ENCODE measurements around the gene TTC23L. TPM values are rescaled to one million over a fixed set of nuclear protein-coding genes. Genes with fewer than 3 reads are reported as not detected.

Gene TTC23L
- total RNA-seq, 4 donors from 2014 or later, result 0.45 to 7.1 (median 0.75) TPM

DNA sequence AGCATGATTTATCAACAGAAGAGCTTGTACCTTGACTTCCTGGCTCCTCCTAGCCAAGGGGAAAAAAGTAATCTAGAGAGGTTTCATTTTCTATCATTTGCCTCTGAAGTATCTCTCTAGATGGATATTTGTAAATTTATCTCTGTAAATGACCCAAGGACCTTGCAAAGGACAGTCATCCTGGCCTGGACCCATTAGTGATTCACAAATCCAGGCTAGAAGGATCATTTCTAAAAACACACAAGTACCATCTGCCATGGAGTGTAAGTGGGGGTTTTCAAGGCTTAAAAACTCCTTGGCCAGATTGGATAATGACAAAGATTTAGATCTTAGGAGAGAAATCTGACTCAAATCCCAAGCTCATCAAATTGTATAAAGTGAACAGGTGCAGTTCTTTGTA is 8.1 kb downstream of the TTC23L start:
- Histone ChIP-seq H3K27me3 (no peaks in the 10 kb centered on the region), H3K4me1 (no peaks in the 10 kb centered on the region), H3K27ac (no peak overlapping the region), H3K4me3 (replicated peaks in 1 of 3) (no peak overlapping the region), H3K36me3 (no peaks in the 10 kb centered on the region), H3K9me3 (no peaks in the 10 kb centered on the region)
- TF ChIP-seq, protein P1, sequence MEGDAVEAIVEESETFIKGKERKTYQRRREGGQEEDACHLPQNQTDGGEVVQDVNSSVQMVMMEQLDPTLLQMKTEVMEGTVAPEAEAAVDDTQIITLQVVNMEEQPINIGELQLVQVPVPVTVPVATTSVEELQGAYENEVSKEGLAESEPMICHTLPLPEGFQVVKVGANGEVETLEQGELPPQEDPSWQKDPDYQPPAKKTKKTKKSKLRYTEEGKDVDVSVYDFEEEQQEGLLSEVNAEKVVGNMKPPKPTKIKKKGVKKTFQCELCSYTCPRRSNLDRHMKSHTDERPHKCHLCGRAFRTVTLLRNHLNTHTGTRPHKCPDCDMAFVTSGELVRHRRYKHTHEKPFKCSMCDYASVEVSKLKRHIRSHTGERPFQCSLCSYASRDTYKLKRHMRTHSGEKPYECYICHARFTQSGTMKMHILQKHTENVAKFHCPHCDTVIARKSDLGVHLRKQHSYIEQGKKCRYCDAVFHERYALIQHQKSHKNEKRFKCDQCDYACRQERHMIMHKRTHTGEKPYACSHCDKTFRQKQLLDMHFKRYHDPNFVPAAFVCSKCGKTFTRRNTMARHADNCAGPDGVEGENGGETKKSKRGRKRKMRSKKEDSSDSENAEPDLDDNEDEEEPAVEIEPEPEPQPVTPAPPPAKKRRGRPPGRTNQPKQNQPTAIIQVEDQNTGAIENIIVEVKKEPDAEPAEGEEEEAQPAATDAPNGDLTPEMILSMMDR (IDR thresholded peaks at IDR 0.05), result no peak
- no peak for TF ChIP-seq POLR2A (IDR thresholded peaks at IDR 0.05)
- intact Hi-C loops (cut with DNase I), result no loop called here
- no peak for DNase-seq

DNA sequence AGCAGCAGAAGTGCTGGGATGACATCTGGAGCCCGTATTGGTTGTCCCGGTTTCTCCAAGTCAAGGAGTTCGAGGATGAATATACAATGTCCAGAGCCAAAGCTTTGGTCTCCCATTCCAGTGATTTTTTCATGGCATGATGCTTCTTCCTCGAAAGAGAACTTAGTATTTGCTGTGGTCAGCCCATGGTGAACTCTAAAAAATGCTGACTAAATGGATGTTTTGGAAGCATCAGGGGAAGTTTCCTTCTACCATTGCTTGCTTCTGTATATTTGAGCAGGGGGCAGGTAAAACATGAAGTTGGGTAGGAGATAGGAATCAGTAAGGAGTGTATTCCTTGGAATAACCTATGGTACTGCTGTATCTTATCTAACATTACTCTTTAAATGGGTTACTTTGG is 8.6 kb downstream of the TTC23L start:
- Histone ChIP-seq H3K27ac (no peak overlapping the region), H3K9me3 (no peaks in the 10 kb centered on the region), H3K4me1 (no peaks in the 10 kb centered on the region), H3K36me3 (no peaks in the 10 kb centered on the region), H3K27me3 (no peaks in the 10 kb centered on the region), H3K4me3 (replicated peaks in 1 of 3) (no peak overlapping the region)
- WGBS, 2 donors, result 95% methylated on average over 4 of the region's 4 CpGs
- intact Hi-C loops (cut with DNase I), result no loop called here
- TF ChIP-seq, protein P1 (IDR thresholded peaks at IDR 0.05), result no peak
- no peak for TF ChIP-seq POLR2A (IDR thresholded peaks at IDR 0.05)
- DNase-seq, result no peak

DNA sequence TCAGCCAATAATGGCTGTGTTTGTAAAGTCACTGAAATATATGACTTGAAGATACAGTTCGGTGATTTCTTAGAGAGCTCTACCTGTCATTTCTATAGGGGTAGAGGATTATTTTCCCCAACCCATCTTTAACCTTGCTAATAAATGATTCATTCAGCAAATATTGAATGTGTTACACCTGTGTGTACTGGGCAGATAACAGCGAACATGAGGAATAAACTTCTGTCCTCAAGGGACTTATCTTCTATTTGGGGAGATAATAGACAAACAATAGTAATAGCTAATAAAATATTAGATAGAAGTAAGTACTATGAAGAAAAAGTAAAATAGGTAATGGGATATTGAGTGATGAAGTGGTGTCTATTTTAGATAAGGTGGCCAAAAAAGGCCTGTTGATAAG is 9.3 kb downstream of the TTC23L start:
- Histone ChIP-seq H3K27ac (no peak overlapping the region), H3K27me3 (no peaks in the 10 kb centered on the region), H3K9me3 (no peaks in the 10 kb centered on the region), H3K4me3 (replicated peaks in 1 of 3) (no peak overlapping the region), H3K4me1 (no peaks in the 10 kb centered on the region), H3K36me3 (no peaks in the 10 kb centered on the region)
- no peak for DNase-seq
- 91 to 95% methylated on average over 2 of the region's 2 CpGs for WGBS, 2 donors
- intact Hi-C loops (cut with DNase I), result no loop called here
- no peak for TF ChIP-seq POLR2A (IDR thresholded peaks at IDR 0.05)
- TF ChIP-seq, protein P1 (IDR thresholded peaks at IDR 0.05), result no peak

DNA sequence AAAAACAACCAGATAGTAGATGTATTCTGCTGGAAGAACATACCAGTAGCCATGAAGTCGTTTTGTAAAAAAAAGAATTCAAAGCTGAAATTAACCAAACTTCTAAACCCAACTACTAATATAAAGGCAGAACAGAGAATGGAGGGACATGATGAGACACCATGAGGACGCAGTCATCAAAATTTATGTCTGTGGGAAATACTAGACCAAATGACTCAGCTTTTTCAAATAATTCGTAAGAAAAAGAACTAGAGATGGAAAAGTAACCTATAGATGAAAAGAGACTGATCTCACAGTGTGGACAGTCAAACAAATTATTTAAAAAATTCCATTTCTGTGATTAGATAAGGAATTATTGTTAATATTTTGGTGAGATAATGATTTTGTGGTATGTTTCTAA is 10.3 kb downstream of the TTC23L start:
- Histone ChIP-seq H3K27me3 (no peaks in the 10 kb centered on the region), H3K4me1 (no peaks in the 10 kb centered on the region), H3K4me3 (replicated peaks in 1 of 3) (no peak overlapping the region), H3K27ac (no peak overlapping the region), H3K36me3 (no peaks in the 10 kb centered on the region), H3K9me3 (no peaks in the 10 kb centered on the region)
- 90 to 94% methylated on average over 3 of the region's 3 CpGs for WGBS, 2 donors
- intact Hi-C loops (cut with DNase I), result no loop called here
- TF ChIP-seq, protein P1 (IDR thresholded peaks at IDR 0.05), result no peak
- TF ChIP-seq POLR2A (IDR thresholded peaks at IDR 0.05), result no peak
- DNase-seq, result no peak

DNA sequence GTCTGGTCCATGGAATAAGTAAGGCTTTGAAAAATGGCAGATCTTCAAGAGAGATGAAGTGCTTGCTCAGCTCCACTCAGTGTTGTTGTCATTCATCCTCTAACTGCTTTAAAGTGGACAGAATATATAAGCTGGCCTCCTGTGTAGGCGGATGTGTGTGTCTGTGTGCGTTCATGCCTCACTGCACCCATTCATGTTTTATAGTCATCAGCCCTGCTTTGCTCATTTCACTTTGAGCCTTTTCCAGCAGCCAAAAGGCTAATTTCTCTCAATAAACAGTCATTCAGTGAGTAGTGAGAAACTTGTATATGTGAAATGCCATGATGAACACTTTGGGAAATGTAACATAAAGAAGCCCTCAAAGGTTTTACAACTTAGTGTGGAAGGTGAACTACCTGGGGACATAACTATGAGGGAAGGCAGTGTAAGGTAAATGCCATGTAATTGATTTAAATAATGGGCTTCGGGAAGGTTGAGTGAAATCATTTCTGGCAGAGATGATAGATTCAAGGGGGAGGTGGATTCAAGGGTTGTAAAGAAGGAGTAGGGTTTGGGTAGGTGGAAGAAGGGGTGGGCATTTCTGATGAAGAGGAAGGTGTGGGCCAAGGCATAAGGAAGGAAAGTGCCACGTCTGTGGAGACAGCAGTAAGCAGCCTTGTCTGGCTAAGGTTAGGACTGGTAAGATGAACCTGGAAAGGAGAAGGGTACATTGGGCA is 15.7 kb downstream of the TTC23L start:
- H3K27ac ChIP-seq, result no peak overlapping the region
- TF ChIP-seq POLR2A (IDR thresholded peaks at IDR 0.05), result no peak
- TF ChIP-seq, protein P1 (IDR thresholded peaks at IDR 0.05), result no peak
- no peaks in the 10 kb centered on the region for H3K36me3 ChIP-seq
- DNase-seq, result no peak
- H3K4me3 ChIP-seq (replicated peaks in 1 of 3), result no peak overlapping the region
- WGBS, 2 donors, result 55 to 59% methylated on average over 4 of the region's 4 CpGs
- H3K27me3 ChIP-seq, result no peaks in the 10 kb centered on the region
- no peaks in the 10 kb centered on the region for H3K9me3 ChIP-seq
- no peaks in the 10 kb centered on the region for H3K4me1 ChIP-seq
- intact Hi-C loops (cut with DNase I), result no loop called here

Data from thyroid gland (tissue), 4 donors.